Osteoblast (primary cell): ENCODE data around the gene KLHL33. TPM values are rescaled to one million over a fixed set of nuclear protein-coding genes. Genes with fewer than 3 reads are reported as not detected.

Experiments used
- DNase-seq: peaks from one replicate; pipeline ENCODE4 v3.0.0; 2011; ENCODE audit warnings: low spot score, mixed read lengths; ENCODE audit not compliant: insufficient read length; ENCODE audit errors: missing footprints
- H2AFZ ChIP-seq: 2 replicates; pipeline ENCODE4 v1.6.0; 2011; ENCODE audit warnings: mild to moderate bottlenecking, low read length
- H3K27ac ChIP-seq: 2 replicates; pipeline ENCODE4 v1.5.1; 2011; ENCODE audit warnings: mild to moderate bottlenecking, low read depth, low read length, moderate library complexity
- H3K27me3 ChIP-seq: 2 replicates; pipeline ENCODE4 v1.6.0; 2012; ENCODE audit warnings: mild to moderate bottlenecking, control low read depth, inconsistent platforms, low read length, moderate library complexity; ENCODE audit not compliant: insufficient read depth
- H3K36me3 ChIP-seq: 2 replicates; pipeline ENCODE4 v1.5.1; 2011; ENCODE audit warnings: mild to moderate bottlenecking, low read length, control low read depth, moderate library complexity; ENCODE audit not compliant: insufficient read depth
- H3K4me1 ChIP-seq: 2 replicates; pipeline ENCODE4 v1.5.1; 2011; ENCODE audit warnings: mild to moderate bottlenecking, low read length, control low read depth, moderate library complexity; ENCODE audit not compliant: insufficient read depth
- H3K4me2 ChIP-seq: 2 replicates; pipeline ENCODE4 v1.6.0; 2011; ENCODE audit warnings: mild to moderate bottlenecking, low read length; ENCODE audit not compliant: insufficient read depth
- H3K4me3 ChIP-seq: fragments of 200-600 bp; sonication (generic); 3 replicates; pipeline ENCODE4 v1.5.1; 2012; ENCODE audit warnings: mild to moderate bottlenecking, low read length, inconsistent platforms; ENCODE audit not compliant: insufficient read depth
- H3K79me2 ChIP-seq: 2 replicates; pipeline ENCODE4 v1.6.0; 2012; ENCODE audit warnings: mild to moderate bottlenecking, low read length, control low read depth, inconsistent platforms; ENCODE audit not compliant: insufficient read depth
- H3K9me3 ChIP-seq: 2 replicates; pipeline ENCODE4 v1.5.1; 2011; ENCODE audit warnings: low read depth, low read length, control low read depth
- H4K20me1 ChIP-seq: 2 replicates; pipeline ENCODE4 v1.6.0; 2012; ENCODE audit warnings: mild to moderate bottlenecking, low read length, control low read depth; ENCODE audit not compliant: insufficient read depth
- total RNA-seq: library from RNA; depleted of rRNA; stranded (reverse); fragments of >200 nt; gene quantifications from 2 replicates; pipeline ENCODE4 v1.2.3, GENCODE V29; 2012
- TF ChIP-seq, protein P1 (sequence below): IDR thresholded peaks from 2 replicates; pipeline ENCODE4 v1.5.1; 2011; ENCODE audit warnings: mild to moderate bottlenecking, low read depth, low read length, moderate library complexity; ENCODE audit errors: extremely low read depth

Gene KLHL33
- total RNA-seq, 1 donor: 0.36 TPM

DNA sequence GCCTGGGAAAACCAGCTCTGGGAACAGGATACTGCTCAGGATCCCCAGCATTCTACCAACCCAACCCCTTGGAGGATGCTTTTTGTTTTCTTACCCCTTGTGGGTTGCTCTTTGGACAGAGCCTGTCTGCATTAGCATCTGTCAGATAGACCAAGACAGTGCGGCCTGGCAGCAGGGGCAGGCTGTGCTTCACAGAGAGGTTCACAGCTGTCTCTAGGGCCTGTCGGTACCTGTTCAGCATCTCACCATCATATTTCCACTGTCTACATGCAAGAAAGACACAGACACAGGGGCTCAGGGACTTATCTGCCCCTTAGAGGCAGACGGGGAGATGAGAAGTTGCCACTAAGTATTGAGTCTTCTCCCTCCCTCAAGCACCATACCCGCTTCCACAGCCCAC lies 44.5 kb downstream of the KLHL33 start:
- Histone ChIP-seq H4K20me1 (no peaks in the 10 kb centered on the region), H3K36me3 (peaks cover 75% of the 10 kb centered on the region)

DNA sequence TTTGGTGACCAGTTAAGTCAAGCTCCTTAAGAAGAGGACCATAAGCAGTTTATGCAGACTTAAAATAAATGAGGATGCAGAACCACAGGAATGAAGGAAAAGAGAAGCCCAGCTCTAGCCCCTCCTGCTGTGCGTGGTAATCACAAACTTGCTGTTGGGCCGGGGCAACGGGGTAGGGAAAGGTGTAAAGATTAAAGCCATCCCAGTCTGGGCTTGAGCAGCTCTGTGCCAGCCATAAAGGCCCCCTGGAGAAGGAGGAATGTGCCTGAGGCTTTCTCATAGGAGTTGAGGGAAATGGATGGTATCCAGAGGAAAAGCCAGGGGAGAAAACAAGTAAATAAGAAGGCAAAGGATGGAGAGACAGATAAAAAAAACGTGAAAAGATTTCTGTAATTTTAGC lies 47.8 kb downstream of the KLHL33 start:
- Histone ChIP-seq H3K4me3 (no peak overlapping the region), H2AFZ (no peak overlapping the region), H3K4me1 (no peaks in the 10 kb centered on the region), H3K9me3 (no peaks in the 10 kb centered on the region), H3K36me3 (peaks cover 87% of the 10 kb centered on the region), H4K20me1 (no peaks in the 10 kb centered on the region), H3K4me2 (no peak overlapping the region), H3K27me3 (no peaks in the 10 kb centered on the region), H3K27ac (no peak overlapping the region), H3K79me2 (no peaks in the 10 kb centered on the region)
- DNase-seq: no peak
- TF ChIP-seq, protein P1, sequence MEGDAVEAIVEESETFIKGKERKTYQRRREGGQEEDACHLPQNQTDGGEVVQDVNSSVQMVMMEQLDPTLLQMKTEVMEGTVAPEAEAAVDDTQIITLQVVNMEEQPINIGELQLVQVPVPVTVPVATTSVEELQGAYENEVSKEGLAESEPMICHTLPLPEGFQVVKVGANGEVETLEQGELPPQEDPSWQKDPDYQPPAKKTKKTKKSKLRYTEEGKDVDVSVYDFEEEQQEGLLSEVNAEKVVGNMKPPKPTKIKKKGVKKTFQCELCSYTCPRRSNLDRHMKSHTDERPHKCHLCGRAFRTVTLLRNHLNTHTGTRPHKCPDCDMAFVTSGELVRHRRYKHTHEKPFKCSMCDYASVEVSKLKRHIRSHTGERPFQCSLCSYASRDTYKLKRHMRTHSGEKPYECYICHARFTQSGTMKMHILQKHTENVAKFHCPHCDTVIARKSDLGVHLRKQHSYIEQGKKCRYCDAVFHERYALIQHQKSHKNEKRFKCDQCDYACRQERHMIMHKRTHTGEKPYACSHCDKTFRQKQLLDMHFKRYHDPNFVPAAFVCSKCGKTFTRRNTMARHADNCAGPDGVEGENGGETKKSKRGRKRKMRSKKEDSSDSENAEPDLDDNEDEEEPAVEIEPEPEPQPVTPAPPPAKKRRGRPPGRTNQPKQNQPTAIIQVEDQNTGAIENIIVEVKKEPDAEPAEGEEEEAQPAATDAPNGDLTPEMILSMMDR: no peak

More for the DNA sequence above, 44.5 kb downstream of the KLHL33 start:
- Histone ChIP-seq H3K27ac (no peak overlapping the region), H3K9me3 (no peaks in the 10 kb centered on the region), H3K4me1 (no peaks in the 10 kb centered on the region), H3K4me3 (no peak overlapping the region), H2AFZ (no peak overlapping the region), H3K79me2 (no peaks in the 10 kb centered on the region), H3K27me3 (no peaks in the 10 kb centered on the region), H3K4me2 (no peak overlapping the region)
- DNase-seq: no peak
- TF ChIP-seq, protein P1: no peak

DNA sequence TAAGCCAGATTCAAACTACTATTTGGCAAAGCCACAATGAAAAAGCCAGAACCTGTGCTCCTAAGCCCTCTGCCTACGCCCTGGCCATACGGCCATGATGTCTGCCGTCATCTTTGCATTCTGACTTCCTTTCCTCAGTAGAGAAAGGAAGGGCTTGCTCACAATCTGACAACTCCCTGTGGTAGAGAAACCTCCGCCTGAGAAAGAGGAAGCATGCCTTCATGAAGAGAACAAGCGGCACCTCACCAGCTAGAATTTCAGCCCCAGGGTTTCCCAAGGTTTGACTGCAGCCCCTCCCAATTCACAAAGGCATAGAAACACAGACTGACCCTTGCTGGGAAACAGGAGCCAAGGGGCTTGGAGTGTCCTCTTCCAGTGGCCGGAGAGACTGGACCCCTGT lies 48.4 kb downstream of the KLHL33 start:
- no peaks in the 10 kb centered on the region for H3K4me1 ChIP-seq
- no peaks in the 10 kb centered on the region for H4K20me1 ChIP-seq
- no peak for DNase-seq
- no peak overlapping the region for H3K4me3 ChIP-seq
- no peak overlapping the region for H3K27ac ChIP-seq
- no peak overlapping the region for H2AFZ ChIP-seq
- H3K27me3 ChIP-seq: no peaks in the 10 kb centered on the region
- no peak overlapping the region for H3K4me2 ChIP-seq
- no peaks in the 10 kb centered on the region for H3K9me3 ChIP-seq
- TF ChIP-seq, protein P1: no peak
- H3K36me3 ChIP-seq: peaks cover 88% of the 10 kb centered on the region
- H3K79me2 ChIP-seq: no peaks in the 10 kb centered on the region

DNA sequence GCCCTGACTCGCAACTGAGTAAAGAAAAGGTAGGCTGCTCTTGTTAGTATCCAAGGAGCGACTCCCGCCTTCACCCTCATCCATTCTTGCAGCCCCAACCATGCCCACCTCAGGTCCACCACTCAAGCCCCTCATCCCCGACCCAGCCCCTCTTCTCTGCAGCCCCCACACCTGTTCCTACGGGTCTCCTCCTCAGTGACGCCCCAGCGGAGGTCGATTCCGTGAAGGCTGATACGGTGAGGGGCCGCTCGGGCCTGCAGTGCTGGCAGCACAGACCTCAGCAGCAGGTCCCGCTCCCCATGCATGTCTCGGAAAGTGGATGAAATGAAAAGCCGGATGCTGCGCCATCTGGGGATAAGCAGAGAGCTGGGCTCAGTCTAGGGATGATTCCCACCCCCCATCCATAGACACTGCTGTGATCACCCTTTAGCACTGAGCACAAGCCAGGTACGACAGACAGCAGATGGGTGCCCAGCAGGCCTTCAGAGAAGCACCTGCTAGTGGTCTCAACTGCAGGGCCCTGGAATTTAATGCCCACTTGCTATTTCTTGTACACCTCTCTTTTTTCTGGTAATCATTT lies 49.6 kb downstream of the KLHL33 start:
- H3K79me2 ChIP-seq: no peaks in the 10 kb centered on the region
- H3K27me3 ChIP-seq: no peaks in the 10 kb centered on the region
- no peaks in the 10 kb centered on the region for H3K4me1 ChIP-seq
- DNase-seq: no peak
- H3K9me3 ChIP-seq: no peaks in the 10 kb centered on the region
- peaks cover 88% of the 10 kb centered on the region for H3K36me3 ChIP-seq
- no peak overlapping the region for H3K27ac ChIP-seq
- no peak overlapping the region for H2AFZ ChIP-seq
- H4K20me1 ChIP-seq: no peaks in the 10 kb centered on the region
- H3K4me3 ChIP-seq: no peak overlapping the region
- TF ChIP-seq, protein P1: no peak
- H3K4me2 ChIP-seq: no peak overlapping the region
